Neuronal stem cell (in vitro differentiated cells): Measurements from ENCODE around the gene RRM2.

ENCODE experiments used
- DNase-seq: peaks from one replicate; pipeline ENCODE4 v3.0.0-alpha.2; 2013; ENCODE audit warnings: low spot score
- H2AFZ ChIP-seq: one replicate; pipeline ENCODE4 v1.6.1; 2013; ENCODE audit warnings: mild to moderate bottlenecking, low read length, inconsistent platforms
- H2AK5ac ChIP-seq: 2 replicates; pipeline ENCODE4 v1.6.1; 2013; ENCODE audit warnings: low read depth, mild to moderate bottlenecking, inconsistent platforms, low read length, moderate library complexity, mixed read lengths
- H2BK120ac ChIP-seq: 2 replicates; pipeline ENCODE4 v1.6.1; 2013; ENCODE audit warnings: low read depth, mild to moderate bottlenecking, inconsistent platforms, low read length, moderate library complexity, mixed read lengths
- H2BK12ac ChIP-seq: one replicate; pipeline ENCODE4 v1.6.1; 2013; ENCODE audit warnings: low read length, inconsistent platforms
- H2BK15ac ChIP-seq: 2 replicates; pipeline ENCODE4 v1.6.1; 2013; ENCODE audit warnings: mild to moderate bottlenecking, low read length, inconsistent platforms, mixed read lengths
- H2BK5ac ChIP-seq: one replicate; pipeline ENCODE4 v1.6.1; 2013; ENCODE audit warnings: inconsistent platforms, mild to moderate bottlenecking, low read length, moderate library complexity
- H3K14ac ChIP-seq: one replicate; pipeline ENCODE4 v1.6.1; 2013; ENCODE audit warnings: low read length, inconsistent platforms
- H3K18ac ChIP-seq: 2 replicates; pipeline ENCODE4 v1.6.1; 2013; ENCODE audit warnings: low read length, inconsistent platforms
- H3K23ac ChIP-seq: 2 replicates; pipeline ENCODE4 v1.6.1; 2013; ENCODE audit warnings: low read depth, mild to moderate bottlenecking, mixed read lengths, low read length, inconsistent platforms; ENCODE audit not compliant: poor library complexity
- H3K27ac ChIP-seq: replicated peaks from 3 replicates; pipeline ENCODE4 v1.5.1; 2013; ENCODE audit warnings: low read length, inconsistent platforms
- H3K27me3 ChIP-seq, 3 experiments: 2 replicates each; pipeline ENCODE4 v1.6.1; 2013; ENCODE audit warnings: low read length in 3 of 3, mild to moderate bottlenecking in 2 of 3, inconsistent platforms in 1 of 3, low read depth in 1 of 3, mixed read lengths in 1 of 3, moderate library complexity in 1 of 3; ENCODE audit not compliant: control insufficient read depth in 3 of 3, insufficient read depth in 3 of 3
- H3K36me3 ChIP-seq, 2 donors: replicated peaks in 1 of 2; 2 replicates each; pipeline ENCODE4 v1.6.1; 2013; ENCODE audit warnings: low read length in 2 of 2; ENCODE audit not compliant: control insufficient read depth in 2 of 2, insufficient read depth in 2 of 2
- H3K4ac ChIP-seq: 2 replicates; pipeline ENCODE4 v1.6.1; 2013; ENCODE audit warnings: inconsistent platforms, mild to moderate bottlenecking, low read length, moderate library complexity
- H3K4me1 ChIP-seq, 2 donors: 1 replicate in 1 of 2; 2 replicates in 1 of 2; pipeline ENCODE4 v1.6.1; 2013; ENCODE audit warnings: low read length in 2 of 2, low read depth in 1 of 2; ENCODE audit not compliant: control insufficient read depth in 2 of 2, insufficient read depth in 1 of 2
- H3K4me2 ChIP-seq: one replicate; pipeline ENCODE4 v1.6.1; 2013; ENCODE audit warnings: mild to moderate bottlenecking, low read length, inconsistent platforms; ENCODE audit not compliant: insufficient read depth, poor library complexity, severe bottlenecking
- H3K4me3 ChIP-seq, 2 donors: 2 replicates each; pipeline ENCODE4 v1.5.1; 2013; ENCODE audit warnings: low read length in 2 of 2, mild to moderate bottlenecking in 2 of 2, inconsistent platforms in 1 of 2, moderate library complexity in 1 of 2
- H3K79me1 ChIP-seq: one replicate; pipeline ENCODE4 v1.6.1; 2013; ENCODE audit warnings: low read depth, mild to moderate bottlenecking, inconsistent platforms, low read length, moderate library complexity
- H3K9ac ChIP-seq: one replicate; pipeline ENCODE4 v1.6.1; 2013; ENCODE audit warnings: mild to moderate bottlenecking, low read depth, low read length, inconsistent platforms; ENCODE audit not compliant: poor library complexity
- H3K9me3 ChIP-seq, 2 donors: replicated peaks in 1 of 2; 2 replicates each; pipeline versions ENCODE3 to v1.6.1; 2013; ENCODE audit warnings: low read length in 2 of 2, mild to moderate bottlenecking in 2 of 2, inconsistent platforms in 1 of 2, low read depth in 1 of 2, mixed read lengths in 1 of 2, moderate library complexity in 1 of 2; ENCODE audit not compliant: control insufficient read depth in 2 of 2, insufficient read depth in 1 of 2
- H4K8ac ChIP-seq: one replicate; pipeline ENCODE4 v1.6.1; 2013; ENCODE audit warnings: low read depth, mild to moderate bottlenecking, inconsistent platforms, low read length, moderate library complexity
- H4K91ac ChIP-seq: one replicate; pipeline ENCODE4 v1.6.1; 2013; ENCODE audit warnings: low read length, low read depth, mild to moderate bottlenecking, inconsistent platforms; ENCODE audit not compliant: poor library complexity
- WGBS, 2 donors: extraction: QIAGEN DNeasy Blood & Tissue Kit; methylation state at CpG; one replicate each; pipeline ENCODE4 v1.1.7; 2013; ENCODE audit warnings: missing lambda C conversion rate in 2 of 2, mixed read lengths in 1 of 2; ENCODE audit not compliant: insufficient read length in 2 of 2, insufficient replicate concordance in 1 of 2; ENCODE audit errors: extremely low coverage in 2 of 2; 5-methylcytosine and 5-hydroxymethylcytosine counted together

Gene RRM2

GRCh38 chr2:10162586-10163497, 40.3 kb downstream of the RRM2 start:
- Histone ChIP-seq H2AFZ (peak overlapping the region; percentile 50), H3K27ac (peak overlapping the region; percentile 42)
- WGBS, 2 donors, result no CpG with 5 or more reads among the region's 18 CpGs

GRCh38 chr2:10163498-10164486, 41.3 kb downstream of the RRM2 start:
- Histone ChIP-seq H2BK120ac (no peak overlapping the region), H3K4me2 (no peak overlapping the region), H3K4me3 (no peak overlapping the region), H3K4ac (no peak overlapping the region), H3K9ac (peak overlapping the region; percentile 45), H4K8ac (no peak overlapping the region), H3K23ac (no peak overlapping the region), H3K9me3 (no peaks in the 10 kb centered on the region), H3K14ac (no peak overlapping the region), H3K4me1 (peaks cover 14 to 16% of the 10 kb centered on the region in 2 donors), H2BK5ac (no peak overlapping the region), H3K27me3 (no peaks in the 10 kb centered on the region), H4K91ac (no peak overlapping the region), H3K18ac (peak overlapping the region; percentile 11), H2AK5ac (no peak overlapping the region), H2AFZ (no peak overlapping the region), H2BK12ac (no peak overlapping the region), H3K27ac (peak overlapping the region; percentile 42), H3K36me3 (peaks cover 6 to 33% of the 10 kb centered on the region in 2 donors), H2BK15ac (no peak overlapping the region), H3K79me1 (no peaks in the 10 kb centered on the region)
- no CpG with 5 or more reads among the region's 18 CpGs for WGBS, 2 donors
- DNase-seq, result no peak

More at GRCh38 chr2:10162586-10163497, 40.3 kb downstream of the RRM2 start:
- Histone ChIP-seq H3K9me3 (no peaks in the 10 kb centered on the region), H2BK15ac (no peak overlapping the region), H4K91ac (no peak overlapping the region), H3K4me2 (no peak overlapping the region), H2AK5ac (no peak overlapping the region), H3K4me1 (peaks cover 14 to 16% of the 10 kb centered on the region in 2 donors), H2BK120ac (no peak overlapping the region), H3K79me1 (no peaks in the 10 kb centered on the region), H2BK5ac (no peak overlapping the region), H3K4ac (no peak overlapping the region), H2BK12ac (no peak overlapping the region), H3K27me3 (no peaks in the 10 kb centered on the region), H3K23ac (no peak overlapping the region), H3K36me3 (peaks cover 6 to 34% of the 10 kb centered on the region in 2 donors), H3K14ac (no peak overlapping the region), H3K18ac (peak overlapping the region; percentile 11), H4K8ac (no peak overlapping the region), H3K4me3 (no peak overlapping the region), H3K9ac (no peak overlapping the region)
- peak; percentile 47 for DNase-seq

GRCh38 chr2:10164601-10165000, 42.1 kb downstream of the RRM2 start:
- Histone ChIP-seq H2BK12ac (no peak overlapping the region), H2BK15ac (no peak overlapping the region), H3K9me3 (no peaks in the 10 kb centered on the region), H3K4ac (no peak overlapping the region), H3K18ac (no peak overlapping the region), H3K4me3 (no peak overlapping the region), H3K9ac (no peak overlapping the region), H3K27me3 (no peaks in the 10 kb centered on the region), H3K79me1 (no peaks in the 10 kb centered on the region), H2AK5ac (no peak overlapping the region), H4K91ac (no peak overlapping the region), H3K4me2 (no peak overlapping the region), H3K14ac (no peak overlapping the region), H3K27ac (no peak overlapping the region), H3K36me3 (peaks cover 8 to 33% of the 10 kb centered on the region in 2 donors), H2AFZ (no peak overlapping the region), H3K4me1 (peaks cover 8 to 14% of the 10 kb centered on the region in 2 donors), H4K8ac (no peak overlapping the region), H3K23ac (no peak overlapping the region), H2BK5ac (no peak overlapping the region), H2BK120ac (no peak overlapping the region)
- no CpG with 5 or more reads among the region's 8 CpGs for WGBS, 2 donors
- no peak for DNase-seq
